ENCODE data around the gene LDB3. TPM values are rescaled to one million over a fixed set of nuclear protein-coding genes. Genes with fewer than 3 reads are reported as not detected.

The LDB3 gene
- total and polyA plus RNA-seq, 4 donors = 11.0 to 132 (median 50.2) TPM

DNA sequence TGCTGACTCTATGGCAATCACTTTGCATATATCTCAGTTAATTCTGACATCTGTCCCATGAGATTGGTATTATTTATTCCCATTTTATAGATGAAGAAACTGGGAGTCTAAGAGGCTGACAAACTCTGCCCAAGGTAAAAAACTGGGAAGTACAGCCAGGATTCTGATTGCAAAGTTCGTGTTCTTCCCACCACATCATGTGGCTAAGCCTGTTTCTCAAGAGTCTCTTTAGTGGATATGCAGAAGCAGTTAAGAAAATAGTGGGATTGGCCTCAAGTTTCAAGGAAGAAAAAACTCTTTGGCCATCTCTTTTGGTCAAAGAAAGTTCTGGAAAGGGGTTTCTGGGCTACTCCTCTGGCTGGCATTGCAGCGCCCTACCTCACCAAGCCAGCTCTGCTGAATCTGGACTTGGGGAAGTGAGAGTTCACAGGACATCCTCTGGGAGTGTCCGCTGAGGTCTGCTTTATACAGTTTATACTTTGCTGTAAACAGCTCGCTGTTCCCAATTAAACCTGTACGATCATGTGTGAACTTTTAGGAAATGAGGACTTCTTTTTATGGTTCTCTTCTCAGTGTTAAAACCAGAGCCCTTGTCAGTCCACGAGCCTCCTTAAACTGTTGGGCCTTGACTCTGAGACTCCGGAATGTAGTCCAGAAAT, 75.9 kb downstream of the LDB3 start:
- H3K27ac ChIP-seq (ENCODE audit: low read depth in 1 of 2, low read length in 2 of 2) = peak overlapping the region; percentile 44 to 63
- no peaks in the 10 kb centered on the region for H3K27me3 ChIP-seq (ENCODE audit: control insufficient read depth in 1 of 2, insufficient read depth in 2 of 2, low read length in 1 of 2)
- ATAC-seq (ENCODE audit: low FRiP score) (peak; percentile 52), DNase-seq (no peak)
- no peaks in the 10 kb centered on the region for H3K9me3 ChIP-seq (ENCODE audit: control insufficient read depth, low read length)
- H3K36me3 ChIP-seq (ENCODE audit: control insufficient read depth in 1 of 2, insufficient read depth in 2 of 2, low read length in 1 of 2) = no peaks in the 10 kb centered on the region
- peaks cover 3 to 4% of the 10 kb centered on the region in 2 donors for H3K4me1 ChIP-seq (ENCODE audit: control insufficient read depth in 1 of 2, insufficient read depth in 2 of 2, low read length in 2 of 2)
- 57 to 59% methylated on average over 7 of the region's 7 CpGs for WGBS, 2 donors
- intact Hi-C loops (cut with DNase I) = no loop called here
- H3K4me3 ChIP-seq (ENCODE audit: low read length in 2 of 2) = no peak overlapping the region

DNA sequence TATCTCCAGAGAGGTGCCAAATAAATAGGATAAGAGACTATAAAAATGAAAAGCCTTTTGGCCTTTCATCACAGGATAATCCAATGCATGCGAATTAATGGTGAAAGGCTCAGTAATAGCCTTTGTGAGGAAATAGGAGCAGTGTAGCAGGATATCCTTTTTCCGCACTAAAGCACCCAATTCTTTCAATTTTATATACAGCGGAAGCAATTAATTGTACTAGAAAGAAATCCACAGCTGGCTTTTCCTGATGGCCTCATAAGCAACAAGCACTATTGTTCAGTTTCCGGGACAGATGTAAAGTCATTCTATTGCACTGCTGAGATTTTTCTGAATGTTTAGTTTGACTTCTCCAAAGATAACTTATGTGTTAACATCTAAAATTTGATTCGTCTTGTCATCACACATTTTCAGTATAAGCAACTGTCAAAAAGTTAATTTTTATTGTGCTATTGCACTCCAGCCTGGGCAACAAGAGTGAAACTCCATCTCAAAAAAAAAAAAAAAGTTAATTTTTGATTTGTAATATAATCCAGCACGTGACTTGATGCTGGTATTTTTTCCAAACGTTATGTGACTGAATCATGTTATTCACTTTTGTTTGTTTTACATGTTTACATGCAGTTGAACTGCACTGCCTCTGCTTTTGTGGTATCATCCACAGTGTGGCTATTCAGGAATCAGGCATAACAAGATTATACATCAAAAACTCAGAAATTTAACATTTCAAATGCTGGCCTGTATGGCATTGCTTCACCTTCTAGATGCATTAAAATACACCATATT, 79.7 kb downstream of the LDB3 start:
- intact Hi-C loops (cut with DNase I) = no loop called here
- no peak overlapping the region for H3K4me3 ChIP-seq (ENCODE audit: low read length in 2 of 2)
- no peak overlapping the region for H3K27ac ChIP-seq (ENCODE audit: low read depth in 1 of 2, low read length in 2 of 2)
- DNase-seq (no peak), ATAC-seq (ENCODE audit: low FRiP score) (no peak)
- 40 to 49% methylated on average over 7 of the region's 7 CpGs for WGBS, 2 donors
- no peaks in the 10 kb centered on the region for H3K36me3 ChIP-seq (ENCODE audit: control insufficient read depth in 1 of 2, insufficient read depth in 2 of 2, low read length in 1 of 2)
- H3K9me3 ChIP-seq (ENCODE audit: control insufficient read depth, low read length) = no peaks in the 10 kb centered on the region
- no peaks in the 10 kb centered on the region for H3K4me1 ChIP-seq (ENCODE audit: control insufficient read depth in 1 of 2, insufficient read depth in 2 of 2, low read length in 2 of 2)
- H3K27me3 ChIP-seq (ENCODE audit: control insufficient read depth in 1 of 2, insufficient read depth in 2 of 2, low read length in 1 of 2) = no peaks in the 10 kb centered on the region

DNA sequence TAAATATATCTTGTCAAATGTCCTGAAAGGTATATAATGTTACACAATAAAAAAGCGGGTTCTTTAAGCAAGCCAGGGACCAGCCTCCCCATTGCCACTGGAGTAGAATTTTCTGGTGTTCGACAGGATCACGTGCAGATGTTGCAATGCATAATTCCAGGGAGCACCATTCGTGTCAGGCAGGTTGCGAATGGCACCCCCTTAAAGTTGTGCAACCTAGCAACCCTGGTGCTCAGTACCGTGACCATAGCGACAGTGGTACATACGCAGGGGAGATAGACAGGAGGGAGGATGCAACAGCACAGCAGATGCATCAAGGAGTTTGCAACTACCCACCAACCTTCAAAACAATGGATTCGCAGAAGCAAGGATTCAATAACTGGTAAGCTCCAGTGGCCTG, 81.5 kb downstream of the LDB3 start:
- Histone ChIP-seq H3K27ac (ENCODE audit: low read depth in 1 of 2, low read length in 2 of 2) (no peak overlapping the region), H3K27me3 (ENCODE audit: control insufficient read depth in 1 of 2, insufficient read depth in 2 of 2, low read length in 1 of 2) (no peaks in the 10 kb centered on the region), H3K36me3 (ENCODE audit: control insufficient read depth in 1 of 2, insufficient read depth in 2 of 2, low read length in 1 of 2) (no peaks in the 10 kb centered on the region), H3K4me3 (ENCODE audit: low read length in 2 of 2) (no peak overlapping the region), H3K9me3 (ENCODE audit: control insufficient read depth, low read length) (no peaks in the 10 kb centered on the region), H3K4me1 (ENCODE audit: control insufficient read depth in 1 of 2, insufficient read depth in 2 of 2, low read length in 2 of 2) (no peaks in the 10 kb centered on the region)
- intact Hi-C loops (cut with DNase I) = no loop called here
- no peak for DNase-seq
- no peak for ATAC-seq (ENCODE audit: low FRiP score)
- 94 to 96% methylated on average over 9 of the region's 9 CpGs for WGBS, 2 donors

DNA sequence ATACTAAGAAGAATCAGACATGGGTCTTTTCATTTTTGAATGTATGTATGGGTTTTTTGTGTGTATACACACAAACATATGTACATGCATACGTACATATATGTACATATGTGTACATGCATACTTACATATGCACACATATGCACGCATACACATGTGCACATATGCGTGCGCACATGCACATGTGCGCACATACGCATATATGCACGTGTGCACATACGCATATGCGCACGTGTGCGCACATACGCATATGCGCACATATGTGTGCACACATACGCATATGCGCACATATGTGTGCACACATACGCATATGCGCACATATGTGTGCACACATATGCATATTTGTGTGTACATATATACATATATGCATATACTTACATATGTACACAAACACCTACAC, 83.2 kb downstream of the LDB3 start:
- Histone ChIP-seq H3K4me1 (ENCODE audit: control insufficient read depth in 1 of 2, insufficient read depth in 2 of 2, low read length in 2 of 2) (no peaks in the 10 kb centered on the region), H3K27me3 (ENCODE audit: control insufficient read depth in 1 of 2, insufficient read depth in 2 of 2, low read length in 1 of 2) (no peaks in the 10 kb centered on the region), H3K4me3 (ENCODE audit: low read length in 2 of 2) (no peak overlapping the region), H3K9me3 (ENCODE audit: control insufficient read depth, low read length) (no peaks in the 10 kb centered on the region), H3K27ac (ENCODE audit: low read depth in 1 of 2, low read length in 2 of 2) (no peak overlapping the region), H3K36me3 (ENCODE audit: control insufficient read depth in 1 of 2, insufficient read depth in 2 of 2, low read length in 1 of 2) (no peaks in the 10 kb centered on the region)
- no peak for ATAC-seq (ENCODE audit: low FRiP score)
- 89 to 96% methylated on average over 17 of the region's 17 CpGs for WGBS, 2 donors
- intact Hi-C loops (cut with DNase I) = no loop called here
- DNase-seq = no peak

DNA sequence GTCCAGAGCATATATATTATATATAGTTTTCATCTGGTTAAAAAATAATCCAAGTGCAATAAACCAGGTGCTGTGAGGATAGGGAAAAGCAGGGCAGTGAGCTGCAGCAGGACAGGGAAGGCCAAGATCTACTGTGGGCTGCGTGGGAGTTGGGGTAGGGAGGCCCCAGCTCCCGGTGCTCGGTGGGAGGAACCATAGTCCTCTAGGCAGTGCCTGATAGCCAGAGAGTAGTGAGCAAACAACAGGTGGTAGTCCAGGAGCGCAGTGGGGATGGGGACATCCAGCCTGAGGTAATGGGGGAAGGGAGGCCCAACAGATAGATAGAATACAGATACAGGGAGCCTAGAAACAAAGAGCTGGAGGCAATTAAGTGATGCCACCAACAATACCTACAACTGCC, 84.0 kb downstream of the LDB3 start:
- no peak for DNase-seq
- no peaks in the 10 kb centered on the region for H3K36me3 ChIP-seq (ENCODE audit: control insufficient read depth in 1 of 2, insufficient read depth in 2 of 2, low read length in 1 of 2)
- H3K27me3 ChIP-seq (ENCODE audit: control insufficient read depth in 1 of 2, insufficient read depth in 2 of 2, low read length in 1 of 2) = no peaks in the 10 kb centered on the region
- intact Hi-C loops (cut with DNase I) = no loop called here
- ATAC-seq (ENCODE audit: low FRiP score) = no peak
- WGBS, 2 donors = 75 to 87% methylated on average over 4 of the region's 4 CpGs
- H3K4me1 ChIP-seq (ENCODE audit: control insufficient read depth in 1 of 2, insufficient read depth in 2 of 2, low read length in 2 of 2) = no peaks in the 10 kb centered on the region
- H3K9me3 ChIP-seq (ENCODE audit: control insufficient read depth, low read length) = no peaks in the 10 kb centered on the region
- no peak overlapping the region for H3K4me3 ChIP-seq (ENCODE audit: low read length in 2 of 2)
- no peak overlapping the region for H3K27ac ChIP-seq (ENCODE audit: low read depth in 1 of 2, low read length in 2 of 2)

DNA sequence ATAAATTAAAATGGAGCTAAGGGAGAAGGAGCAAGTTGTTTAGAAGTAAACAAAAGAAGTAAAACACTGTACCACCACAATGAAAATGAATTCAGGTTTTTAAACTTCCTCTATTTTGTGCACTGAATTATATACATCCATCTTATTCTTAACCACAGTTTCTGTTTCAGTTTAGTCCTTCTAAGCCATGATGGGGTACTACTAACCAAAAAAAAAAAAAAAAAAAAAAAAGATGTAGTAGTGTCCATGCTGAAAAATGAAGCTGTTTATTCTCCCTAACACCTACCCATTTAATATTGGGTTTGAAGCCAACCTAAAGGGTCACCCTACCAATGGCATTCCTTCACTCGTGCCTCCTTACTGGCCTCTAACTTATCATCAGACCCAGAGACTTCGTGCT, 84.7 kb downstream of the LDB3 start:
- no peak for DNase-seq
- H3K4me1 ChIP-seq (ENCODE audit: control insufficient read depth in 1 of 2, insufficient read depth in 2 of 2, low read length in 2 of 2) = no peaks in the 10 kb centered on the region
- no peak overlapping the region for H3K27ac ChIP-seq (ENCODE audit: low read depth in 1 of 2, low read length in 2 of 2)
- intact Hi-C loops (cut with DNase I) = no loop called here
- no peak for ATAC-seq (ENCODE audit: low FRiP score)
- no peaks in the 10 kb centered on the region for H3K9me3 ChIP-seq (ENCODE audit: control insufficient read depth, low read length)
- 84 to 89% methylated on average over 2 of the region's 2 CpGs for WGBS, 2 donors
- no peaks in the 10 kb centered on the region for H3K27me3 ChIP-seq (ENCODE audit: control insufficient read depth in 1 of 2, insufficient read depth in 2 of 2, low read length in 1 of 2)
- no peak overlapping the region for H3K4me3 ChIP-seq (ENCODE audit: low read length in 2 of 2)
- H3K36me3 ChIP-seq (ENCODE audit: control insufficient read depth in 1 of 2, insufficient read depth in 2 of 2, low read length in 1 of 2) = no peaks in the 10 kb centered on the region

DNA sequence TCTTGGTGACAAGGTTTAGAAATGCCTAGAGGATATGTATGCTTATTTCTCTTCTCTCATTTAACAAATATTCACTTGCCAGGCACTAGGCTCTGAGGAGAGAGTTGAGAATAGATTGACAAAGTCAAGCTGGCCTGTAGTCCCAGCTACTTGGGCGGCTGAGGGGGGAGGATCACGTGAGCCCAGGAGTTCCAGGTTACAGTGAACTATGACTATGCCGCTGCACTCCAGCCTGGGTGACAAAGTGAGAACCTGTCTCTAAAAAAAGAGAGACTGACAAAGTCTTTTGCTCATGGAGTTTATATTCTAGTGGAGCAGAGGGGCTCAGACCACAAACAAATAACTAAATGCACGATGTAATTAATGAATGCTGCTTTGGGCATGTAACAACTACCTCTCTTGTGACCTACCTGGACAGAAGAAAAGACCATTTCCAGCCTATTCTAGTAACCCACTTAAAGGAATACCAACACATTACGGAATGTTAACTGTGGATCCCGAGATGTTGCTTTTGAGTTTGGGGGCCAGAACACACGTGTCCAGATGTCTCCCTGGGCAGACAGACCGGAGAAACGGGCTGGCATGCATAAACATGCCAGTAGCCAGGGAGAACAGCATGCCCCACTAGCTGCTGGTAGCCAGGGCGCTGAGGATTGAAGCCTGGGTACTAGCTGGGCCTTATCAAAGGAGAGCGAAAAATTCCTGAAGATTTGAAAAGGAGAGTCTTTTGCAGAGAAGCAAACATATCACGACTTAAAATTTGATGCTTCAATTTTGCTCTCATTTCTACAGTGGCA, 85.5 kb downstream of the LDB3 start:
- H3K27ac ChIP-seq (ENCODE audit: low read depth in 1 of 2, low read length in 2 of 2) = peak overlapping the region in 1 of 2 donors; percentile 37
- H3K4me1 ChIP-seq (ENCODE audit: control insufficient read depth in 1 of 2, insufficient read depth in 2 of 2, low read length in 2 of 2) = no peaks in the 10 kb centered on the region
- H3K27me3 ChIP-seq (ENCODE audit: control insufficient read depth in 1 of 2, insufficient read depth in 2 of 2, low read length in 1 of 2) = no peaks in the 10 kb centered on the region
- WGBS, 2 donors = 49 to 54% methylated on average over 12 of the region's 12 CpGs
- no peak overlapping the region for H3K4me3 ChIP-seq (ENCODE audit: low read length in 2 of 2)
- intact Hi-C loops (cut with DNase I) = no loop called here
- DNase-seq (no peak), ATAC-seq (ENCODE audit: low FRiP score) (no peak)
- H3K36me3 ChIP-seq (ENCODE audit: control insufficient read depth in 1 of 2, insufficient read depth in 2 of 2, low read length in 1 of 2) = no peaks in the 10 kb centered on the region
- H3K9me3 ChIP-seq (ENCODE audit: control insufficient read depth, low read length) = no peaks in the 10 kb centered on the region

DNA sequence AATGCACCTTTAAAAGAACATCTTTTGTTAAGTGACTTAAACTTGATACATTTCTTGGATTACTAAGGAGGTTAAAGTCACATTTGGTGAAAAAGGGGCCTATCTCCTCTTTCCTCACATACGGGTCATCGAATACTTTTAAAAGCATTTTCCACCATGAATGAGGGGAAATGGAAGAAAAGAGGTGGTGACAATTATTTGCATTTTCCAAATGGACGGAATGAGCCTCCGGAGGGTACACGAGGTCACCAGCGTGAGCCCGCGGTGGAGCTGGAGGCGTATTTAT, 87.1 kb downstream of the LDB3 start:
- peaks cover 1 to 4% of the 10 kb centered on the region in 2 donors for H3K4me1 ChIP-seq (ENCODE audit: control insufficient read depth in 1 of 2, insufficient read depth in 2 of 2, low read length in 2 of 2)
- intact Hi-C loops (cut with DNase I) = loop anchor here in 1 of 2 donors (5.0 kb wide), 2 partner anchors 62 to 142 kb away; no protein-coding TSS in a partner anchor
- no peaks in the 10 kb centered on the region for H3K36me3 ChIP-seq (ENCODE audit: control insufficient read depth in 1 of 2, insufficient read depth in 2 of 2, low read length in 1 of 2)
- DNase-seq = no peak
- H3K9me3 ChIP-seq (ENCODE audit: control insufficient read depth, low read length) = no peaks in the 10 kb centered on the region
- no peaks in the 10 kb centered on the region for H3K27me3 ChIP-seq (ENCODE audit: control insufficient read depth in 1 of 2, insufficient read depth in 2 of 2, low read length in 1 of 2)
- peak overlapping the region; percentile 87 for H3K27ac ChIP-seq (ENCODE audit: low read depth in 1 of 2, low read length in 2 of 2)
- no peak for ATAC-seq (ENCODE audit: low FRiP score)
- WGBS, 2 donors = 0 to 1% methylated on average over 9 of the region's 9 CpGs
- peak overlapping the region; percentile 27 to 56 for H3K4me3 ChIP-seq (ENCODE audit: low read length in 2 of 2)

All from aorta (tissue), 5 donors.